Stimulated activated CD8-positive, alpha-beta memory T cell treated with anti-CD3 and anti-CD28 coated beads, Interleukin-12 subunit alpha, Interleukin-12 subunit beta, amount 100 ng/mL, for 24 hours (primary cell): ENCODE data around the gene CSPG4.

Experiments
- DNase-seq: peaks from one replicate; pipeline ENCODE4 v3.0.0-alpha.2; 2020; ENCODE audit errors: extremely low read depth

The CSPG4 gene

GRCh38 chr15:75669191-75669878, 43.3 kb downstream of the CSPG4 start:
- no peak for DNase-seq

GRCh38 chr15:75666823-75667501, 45.7 kb downstream of the CSPG4 start:
- no peak for DNase-seq

DNA sequence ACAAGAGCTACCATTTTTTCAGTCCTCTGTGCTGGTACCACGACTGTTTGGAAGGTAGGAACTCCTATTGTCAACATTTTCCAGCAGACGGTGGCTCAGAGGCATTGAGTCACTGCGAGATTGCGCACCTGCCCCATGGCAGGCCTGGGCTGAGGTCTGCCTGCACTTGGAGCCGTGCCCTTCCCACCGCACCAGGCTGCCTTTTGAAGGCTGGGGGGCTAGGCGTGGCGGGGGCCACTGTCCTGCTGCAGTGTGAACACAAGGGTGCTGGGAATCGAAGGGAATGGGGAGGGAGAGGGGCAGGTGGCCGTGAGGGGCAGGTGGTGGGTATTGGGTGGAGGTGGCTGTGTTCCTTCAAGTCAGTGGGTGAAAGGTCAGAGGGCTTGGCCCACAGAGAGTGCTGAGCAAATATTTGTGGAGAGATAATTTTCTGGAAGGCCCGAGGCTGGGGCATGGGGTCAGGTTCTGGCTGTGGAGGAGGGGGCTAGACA, 48.7 kb downstream of the CSPG4 start:
- no peak for DNase-seq

- DNase-seq, result no peak
Observed at GRCh38 chr15:75662823-75663519, 49.7 kb downstream of the CSPG4 start.

DNA sequence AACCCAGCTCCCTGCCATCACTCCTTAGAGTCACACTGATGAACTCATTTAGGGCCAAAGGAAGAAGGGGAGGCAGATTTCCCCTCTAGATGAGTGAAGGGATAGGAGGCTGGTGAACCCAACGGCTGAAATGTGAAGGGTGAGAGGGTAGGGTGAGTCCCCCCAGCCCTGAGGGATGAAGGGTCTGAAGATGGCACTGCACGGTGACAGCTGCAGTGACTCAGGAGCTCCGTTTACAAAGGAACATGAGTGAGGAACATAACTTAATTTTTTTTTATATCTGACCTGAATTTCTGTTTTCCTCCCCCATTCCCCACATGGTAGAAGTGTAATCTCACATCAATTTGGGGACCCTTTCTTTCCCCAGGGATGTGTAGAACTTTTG, 50.9 kb downstream of the CSPG4 start:
- DNase-seq, result no peak

- no peak for DNase-seq
Observed at GRCh38 chr15:75661100-75661755, 51.4 kb downstream of the CSPG4 start.

DNA sequence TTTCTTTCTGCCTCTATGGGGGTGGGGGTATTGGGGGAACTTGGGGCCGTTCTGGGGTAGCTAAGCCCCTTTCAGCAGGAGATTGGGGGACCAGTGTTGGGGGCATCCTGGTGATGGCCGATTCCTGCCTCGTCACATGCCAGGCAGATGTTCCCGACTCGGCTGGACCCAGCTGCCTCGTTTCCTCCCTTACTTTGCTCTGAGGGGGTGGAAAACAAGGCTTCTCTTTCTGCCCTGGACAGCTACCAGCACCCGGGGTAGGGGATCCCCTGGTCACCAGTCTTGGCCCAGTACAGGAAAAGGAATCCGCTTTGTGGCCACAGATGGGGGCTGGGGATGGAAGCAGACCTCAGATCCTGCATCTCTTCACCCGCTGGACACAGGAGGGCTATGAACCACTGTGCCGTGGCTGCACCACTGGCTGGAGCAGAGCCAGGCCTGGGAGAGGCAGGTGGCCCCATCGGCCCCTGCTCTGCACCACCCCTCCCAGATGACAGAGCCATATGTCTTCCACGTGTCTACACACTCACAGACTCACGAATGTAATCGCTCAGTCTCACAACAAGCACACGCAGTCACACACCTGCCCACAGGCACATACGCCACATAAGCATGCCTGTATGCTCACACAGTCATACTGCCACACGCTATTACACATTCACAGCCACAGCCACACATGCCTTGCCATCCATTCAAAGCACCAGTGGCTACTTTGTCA, 52.6 kb downstream of the CSPG4 start:
- no peak for DNase-seq

- no peak for DNase-seq
Observed at GRCh38 chr15:75659141-75659771, 53.4 kb downstream of the CSPG4 start.

DNA sequence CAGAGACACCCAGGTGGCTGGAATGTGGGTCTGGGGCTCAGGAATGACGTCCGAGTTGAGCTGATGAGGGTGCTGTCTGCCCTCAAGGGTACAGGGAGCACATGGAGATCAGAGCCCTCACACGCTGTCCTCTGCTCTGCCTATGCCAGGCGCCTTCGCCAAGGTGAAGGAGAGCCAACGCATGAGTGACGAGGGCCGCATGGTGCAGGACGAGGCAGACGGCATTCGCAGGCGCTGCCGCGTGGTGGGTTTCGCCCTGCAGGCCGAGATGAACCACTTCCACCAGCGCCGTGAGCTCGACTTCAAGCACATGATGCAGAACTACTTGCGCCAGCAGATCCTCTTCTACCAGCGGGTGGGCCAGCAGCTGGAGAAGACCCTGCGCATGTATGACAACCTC, 55.8 kb downstream of the CSPG4 start:
- DNase-seq, result no peak

- DNase-seq, result no peak
Observed at GRCh38 chr15:75656331-75656730, 56.3 kb downstream of the CSPG4 start.

DNA sequence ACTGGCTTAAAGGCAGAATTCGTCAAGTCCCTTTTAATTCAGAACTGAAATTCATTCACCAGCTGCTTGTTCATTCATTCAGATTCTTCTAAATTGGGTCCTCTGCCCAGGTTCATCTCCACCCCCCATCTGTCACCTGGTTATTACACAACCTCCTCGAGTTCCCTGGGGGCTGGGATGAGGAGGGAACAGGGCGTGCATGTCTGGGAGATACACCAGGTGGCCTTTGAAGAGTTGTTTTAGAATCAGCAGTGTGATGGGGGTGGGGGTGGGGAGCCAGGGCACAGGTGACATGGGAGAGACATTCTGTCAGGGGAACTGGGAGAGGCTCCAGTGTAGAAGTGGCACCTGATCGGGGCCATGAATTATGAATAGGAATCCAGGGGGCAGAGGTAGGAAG, 56.7 kb downstream of the CSPG4 start:
- DNase-seq, result no peak

DNA sequence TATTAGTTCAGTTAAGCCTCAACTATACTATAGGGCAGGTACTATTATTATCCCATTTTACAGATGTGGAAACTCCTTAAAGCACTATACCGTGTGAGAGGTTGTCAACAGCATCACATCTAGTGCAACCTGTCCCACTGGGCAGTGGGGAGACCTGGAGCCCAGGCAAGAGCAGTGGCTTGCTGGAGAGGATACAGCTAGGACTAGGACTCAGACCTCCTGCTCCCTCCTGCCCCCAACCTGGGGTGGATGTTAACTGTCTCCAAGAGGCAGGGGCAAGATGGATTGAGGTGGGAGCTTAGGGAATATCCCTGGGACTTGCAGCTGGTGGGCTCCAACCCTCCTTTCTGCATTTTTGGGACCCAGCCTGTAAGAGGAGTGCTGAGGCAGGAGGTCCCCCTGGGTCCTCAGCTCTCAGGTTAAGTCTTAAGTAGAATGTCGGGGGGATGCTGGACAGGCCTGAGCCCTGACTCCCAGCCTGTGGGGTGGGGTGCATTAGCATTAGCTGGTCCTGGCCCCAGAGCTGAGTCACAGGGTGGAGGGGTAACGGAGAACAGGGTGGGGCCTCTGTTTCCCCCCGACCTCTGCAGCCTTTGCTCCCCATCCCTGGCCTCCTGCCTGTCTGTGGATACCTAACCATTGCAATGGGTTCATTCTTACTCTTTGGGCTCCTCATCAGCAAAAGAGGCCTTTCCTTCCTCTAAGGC, 58.3 kb downstream of the CSPG4 start:
- no peak for DNase-seq

DNA sequence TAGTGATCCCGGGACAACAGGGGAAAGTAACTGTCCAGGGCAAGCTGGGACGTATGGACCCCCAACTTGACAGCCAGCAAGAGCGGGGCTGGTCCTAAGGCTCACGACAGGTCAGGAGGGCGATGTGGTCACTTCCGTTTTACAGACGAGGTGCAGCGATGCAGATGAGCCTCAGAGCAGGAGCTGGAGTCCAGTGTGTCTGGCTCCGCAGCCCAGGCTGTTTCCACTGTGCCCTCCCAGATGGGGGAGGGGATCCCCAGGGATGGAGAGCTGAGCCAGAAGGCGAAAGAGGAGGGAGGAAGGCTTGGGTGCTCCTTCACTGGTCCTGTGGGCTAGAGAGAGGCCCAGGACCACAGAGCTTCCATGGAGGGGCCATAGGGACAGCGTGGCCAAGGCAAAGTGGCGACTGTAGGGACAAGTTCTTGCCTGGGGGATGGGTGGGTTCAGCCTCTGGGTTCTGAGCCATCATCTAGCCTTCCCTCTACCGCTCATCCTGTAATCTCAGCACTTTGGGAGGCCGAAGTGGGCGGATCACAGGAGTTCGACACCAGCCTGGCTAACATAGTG, 59.2 kb downstream of the CSPG4 start:
- no peak for DNase-seq

DNA sequence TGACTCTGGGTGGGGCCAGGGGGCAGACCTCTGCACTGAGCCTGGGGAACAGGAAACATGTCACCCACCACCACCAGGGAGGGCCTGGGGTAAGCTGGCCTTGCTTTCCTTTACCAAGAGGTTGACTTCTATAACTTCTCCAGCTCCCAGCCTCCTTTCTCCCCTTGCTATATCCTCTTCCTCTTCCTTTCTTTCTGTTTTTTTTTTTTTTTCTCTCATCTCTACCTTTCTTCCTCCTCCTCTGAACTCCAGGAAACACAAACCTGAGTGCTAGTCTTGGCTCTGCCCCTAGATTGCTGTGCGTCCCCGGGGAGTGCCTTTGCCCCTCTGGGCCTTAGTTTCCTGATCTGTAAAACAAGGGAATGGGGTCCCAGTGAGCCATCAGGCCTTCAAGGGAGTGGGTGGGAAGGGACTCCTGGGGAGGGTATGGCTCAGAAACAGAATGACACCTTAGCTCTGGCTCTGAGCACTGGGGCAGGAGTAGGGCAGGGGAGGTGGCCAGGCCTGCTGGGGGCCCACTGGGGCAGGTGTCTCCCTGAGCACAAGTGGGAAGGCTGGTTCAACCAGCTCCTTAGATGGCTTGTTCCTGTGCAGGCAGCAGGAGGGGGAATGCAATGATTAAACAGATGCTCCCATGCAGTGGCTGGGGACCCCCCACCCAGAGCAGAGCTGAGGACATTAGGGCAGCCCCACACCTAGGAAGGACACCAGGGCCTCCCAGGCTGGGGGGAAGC, 60.7 kb downstream of the CSPG4 start:
- DNase-seq, result no peak

DNA sequence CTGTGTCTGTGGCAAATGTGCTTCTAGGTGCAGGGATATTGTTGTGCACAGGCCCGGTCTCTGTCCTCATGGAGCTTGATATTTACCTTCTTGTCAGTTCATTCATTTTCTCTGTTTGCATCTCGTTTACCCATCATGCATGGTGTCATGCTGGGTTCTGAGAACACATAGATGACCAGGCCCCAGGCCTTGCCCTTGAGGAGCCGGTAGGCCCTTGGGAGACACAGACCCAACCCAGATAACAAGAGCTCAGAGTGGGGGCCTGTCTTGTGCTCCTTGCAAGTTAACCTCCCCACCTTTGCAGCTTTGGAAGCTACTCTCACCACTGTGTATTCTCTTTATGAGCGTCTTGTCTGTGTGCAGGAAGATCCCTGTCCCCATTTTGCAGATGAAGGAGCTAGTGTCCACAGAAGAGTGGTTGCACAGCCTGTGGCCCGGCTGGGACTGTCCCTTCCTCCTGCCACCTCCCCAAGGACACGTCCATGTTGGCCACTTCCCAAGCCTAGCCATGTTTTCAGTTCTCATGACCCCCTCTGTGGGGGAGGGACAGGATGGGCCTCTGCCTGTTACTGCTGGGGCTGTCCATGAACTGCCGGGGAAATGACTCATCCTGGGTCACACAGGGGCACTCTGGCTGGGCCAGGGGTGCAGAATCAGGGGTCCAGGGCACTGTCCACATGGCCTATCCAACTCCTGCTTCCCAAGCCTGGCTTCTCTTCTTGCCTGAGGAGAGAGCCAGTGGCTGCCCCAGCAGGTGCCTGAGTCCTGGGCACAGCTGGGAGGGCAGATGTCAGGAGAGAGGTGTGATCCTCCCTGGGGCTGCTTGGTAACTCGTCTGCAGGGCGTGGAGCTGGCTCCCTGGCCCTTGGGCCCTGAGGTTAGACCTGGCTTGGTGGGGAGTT, 61.5 kb downstream of the CSPG4 start:
- no peak for DNase-seq

DNA sequence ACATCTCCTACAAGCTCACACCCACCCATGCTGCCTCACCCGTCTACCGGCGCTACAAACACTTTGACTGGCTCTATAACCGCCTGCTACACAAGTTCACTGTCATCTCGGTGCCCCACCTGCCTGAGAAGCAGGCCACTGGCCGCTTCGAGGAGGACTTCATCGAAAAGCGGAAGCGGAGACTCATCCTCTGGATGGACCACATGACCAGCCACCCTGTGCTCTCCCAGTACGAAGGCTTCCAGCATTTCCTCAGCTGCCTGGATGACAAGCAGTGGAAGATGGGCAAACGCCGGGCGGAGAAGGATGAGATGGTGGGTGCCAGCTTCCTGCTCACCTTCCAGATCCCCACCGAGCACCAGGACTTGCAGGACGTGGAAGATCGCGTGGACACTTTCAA, 62.8 kb downstream of the CSPG4 start:
- DNase-seq, result no peak

DNA sequence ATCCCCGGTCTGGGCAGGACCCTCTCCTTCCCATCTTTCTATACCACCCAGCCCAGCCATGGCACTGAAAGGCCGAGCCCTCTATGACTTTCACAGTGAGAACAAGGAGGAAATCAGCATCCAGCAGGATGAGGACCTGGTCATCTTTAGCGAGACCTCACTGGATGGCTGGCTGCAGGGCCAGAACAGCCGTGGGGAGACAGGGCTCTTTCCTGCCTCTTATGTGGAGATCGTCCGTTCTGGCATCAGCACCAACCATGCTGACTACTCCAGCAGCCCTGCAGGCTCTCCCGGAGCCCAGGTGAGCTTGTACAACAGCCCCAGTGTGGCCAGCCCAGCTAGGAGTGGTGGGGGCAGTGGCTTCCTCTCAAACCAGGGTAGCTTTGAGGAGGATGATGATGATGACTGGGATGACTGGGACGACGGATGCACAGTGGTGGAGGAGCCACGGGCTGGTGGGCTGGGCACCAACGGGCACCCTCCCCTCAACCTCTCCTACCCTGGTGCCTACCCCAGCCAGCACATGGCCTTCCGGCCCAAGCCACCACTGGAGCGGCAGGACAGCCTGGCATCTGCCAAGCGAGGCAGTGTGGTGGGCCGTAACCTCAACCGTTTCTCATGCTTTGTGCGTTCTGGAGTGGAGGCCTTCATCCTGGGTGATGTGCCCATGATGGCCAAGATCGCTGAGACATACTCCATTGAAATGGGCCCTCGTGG, 63.4 kb downstream of the CSPG4 start:
- DNase-seq, result no peak
